Dermis microvascular lymphatic vessel endothelial cell (primary cell): Measurements from ENCODE around the gene SWSAP1. TPM values are rescaled to one million over a fixed set of nuclear protein-coding genes. Genes with fewer than 3 reads are reported as not detected.
"Not testable (repeated sequence)": the region's sequence is repeated elsewhere in the genome, so short reads cannot be mapped to it uniquely, and the experiment has no call there.

Source experiments
- DNase-seq, 2 donors: peaks; one replicate each; pipeline versions ENCODE4 v3.0.0 to v3.0.0-alpha.2; 2010; ENCODE audit warnings: low read depth in 2 of 2
- total RNA-seq: library from RNA; depleted of rRNA; stranded (reverse); fragments of >200 nt; gene quantifications from 2 replicates; pipeline ENCODE4 v1.2.1, GENCODE V29; 2014

The SWSAP1 gene
- total RNA-seq, 1 donor from 2014 or later = 1.0 TPM

DNA sequence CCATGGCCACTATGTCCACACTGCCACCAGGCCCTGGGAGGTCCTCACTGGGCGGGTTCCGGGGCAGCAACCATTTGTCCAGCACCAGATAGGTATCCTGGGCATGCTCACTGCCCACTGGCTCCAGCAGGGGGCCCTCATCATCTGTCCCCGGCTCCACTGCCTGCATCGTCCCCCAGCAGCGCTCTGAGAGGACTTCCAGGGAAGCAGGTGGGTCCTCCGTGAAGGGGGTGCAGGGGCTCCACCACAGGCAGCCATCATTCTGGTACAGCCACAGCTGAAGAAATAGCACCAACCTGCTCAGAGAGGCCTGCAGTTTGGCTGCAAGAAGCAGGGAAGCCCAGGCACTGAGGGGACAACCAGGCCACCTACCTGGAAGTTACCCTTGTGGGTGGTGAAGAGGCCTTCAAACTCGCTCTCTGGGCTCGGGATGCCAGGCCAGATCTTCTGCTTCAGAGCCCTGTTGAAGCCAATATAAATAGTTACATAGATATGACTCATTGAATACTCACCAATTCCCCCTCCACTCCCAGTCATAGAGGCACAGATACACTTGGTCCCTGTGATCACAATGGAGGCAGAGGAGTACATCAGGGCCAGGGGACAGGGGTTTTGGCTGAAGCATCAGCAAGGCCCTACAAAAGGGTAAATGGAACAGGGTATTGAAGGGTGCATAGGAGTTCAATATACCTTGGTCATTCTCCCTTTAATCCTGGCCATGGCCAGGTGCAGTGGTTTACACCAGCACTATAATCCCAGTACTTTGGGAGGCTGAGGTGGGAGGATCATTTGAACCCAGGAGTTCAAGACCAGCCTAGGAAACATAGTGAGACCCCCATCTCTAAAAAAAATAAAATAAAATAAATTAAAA is 4.1 kb downstream of the SWSAP1 start:
- peak in 1 of 2 donors; percentile 63 for DNase-seq

GRCh38 chr19:11379269-11379845 is 4.9 kb downstream of the SWSAP1 start:
- DNase-seq = not testable (repeated sequence)

DNA sequence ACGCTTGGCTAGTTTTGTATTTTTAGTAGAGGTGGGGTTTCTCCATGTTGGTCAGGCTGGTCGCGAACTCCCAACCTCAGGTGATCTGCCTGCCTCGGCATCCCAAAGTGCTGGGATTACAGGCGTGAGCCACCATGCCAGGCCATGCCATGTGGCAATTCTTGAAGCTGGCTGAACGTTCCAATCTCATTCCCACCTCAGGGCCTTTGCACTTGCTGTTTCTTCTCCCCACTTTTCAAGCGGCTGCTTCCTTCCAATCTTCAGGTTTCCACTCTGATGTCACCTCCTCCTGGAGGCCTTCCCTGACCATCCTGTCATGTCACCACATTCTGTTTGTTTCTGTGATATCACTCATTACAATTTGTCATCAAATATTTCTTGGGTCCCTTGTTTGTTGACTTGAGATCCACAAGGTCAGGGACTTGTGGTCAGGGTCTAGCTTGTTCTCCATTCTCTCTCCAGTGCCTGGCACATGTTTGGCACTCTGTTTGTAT is 5.4 kb downstream of the SWSAP1 start:
- no peak for DNase-seq

- DNase-seq = peak; percentile 87 to 96
Observed at GRCh38 chr19:11380653-11381537, 6.4 kb downstream of the SWSAP1 start.

GRCh38 chr19:11382898-11383705 is 8.6 kb downstream of the SWSAP1 start:
- DNase-seq = peak in 1 of 2 donors; percentile 42

GRCh38 chr19:11383706-11384048 is 9.2 kb downstream of the SWSAP1 start:
- DNase-seq = no peak

DNA sequence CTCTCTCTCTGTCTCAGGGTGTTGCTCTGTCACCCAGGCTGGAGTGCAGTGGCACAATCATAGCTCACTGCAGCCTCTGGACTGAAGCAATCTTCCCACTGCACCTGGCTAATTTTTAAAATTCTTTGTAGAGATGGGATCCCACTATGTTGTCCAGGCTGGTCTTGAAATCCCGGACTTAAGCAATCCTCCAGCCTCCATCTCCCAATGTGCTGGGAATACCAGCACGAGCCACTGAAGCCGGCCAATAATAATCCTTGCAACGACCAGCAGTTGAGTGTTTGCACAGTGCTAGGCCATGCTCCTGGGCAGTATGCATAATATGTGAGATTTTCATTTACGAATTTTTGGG is 10.3 kb downstream of the SWSAP1 start:
- DNase-seq = no peak

DNA sequence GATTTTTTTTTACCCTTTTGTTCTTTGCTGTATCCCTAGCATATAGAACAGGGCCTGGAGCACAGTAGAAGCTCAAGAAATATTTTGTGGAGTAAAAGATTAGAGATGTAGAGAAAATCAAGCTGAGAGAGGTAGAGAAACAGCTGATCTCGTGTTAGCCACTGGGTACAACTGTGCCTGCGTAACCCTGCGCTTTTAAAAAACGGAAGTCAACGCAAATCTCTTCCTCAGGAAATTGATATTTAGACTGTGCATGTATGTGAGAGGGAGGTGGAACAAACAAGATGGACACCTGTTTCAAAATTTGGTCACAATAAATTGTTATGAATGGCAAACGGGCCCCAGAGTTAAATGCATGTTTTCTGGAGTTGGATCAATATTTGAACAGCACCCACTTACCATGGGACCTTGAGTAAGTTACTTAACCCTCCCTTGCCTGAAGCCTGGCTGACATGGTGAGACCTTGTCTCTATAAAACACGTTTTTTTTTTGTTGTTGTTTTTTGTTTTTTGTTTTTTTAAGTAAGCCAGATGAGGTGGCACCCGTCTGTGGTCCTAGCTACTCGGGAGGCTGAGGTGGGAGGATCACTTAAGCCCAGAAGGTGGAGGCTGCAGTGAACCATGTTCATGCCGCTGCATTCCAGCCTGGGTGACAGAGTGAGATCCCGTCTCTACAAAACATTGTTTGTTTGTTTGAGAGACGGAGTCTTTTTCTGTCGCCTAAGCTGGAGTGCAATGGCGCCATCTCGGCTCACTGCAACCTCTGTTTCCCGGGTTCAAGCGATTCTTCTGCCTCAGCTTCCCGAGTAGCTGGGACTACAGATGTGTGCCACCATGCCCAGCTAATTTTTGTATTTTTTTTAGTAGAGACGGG is 12.9 kb downstream of the SWSAP1 start:
- DNase-seq = no peak

DNA sequence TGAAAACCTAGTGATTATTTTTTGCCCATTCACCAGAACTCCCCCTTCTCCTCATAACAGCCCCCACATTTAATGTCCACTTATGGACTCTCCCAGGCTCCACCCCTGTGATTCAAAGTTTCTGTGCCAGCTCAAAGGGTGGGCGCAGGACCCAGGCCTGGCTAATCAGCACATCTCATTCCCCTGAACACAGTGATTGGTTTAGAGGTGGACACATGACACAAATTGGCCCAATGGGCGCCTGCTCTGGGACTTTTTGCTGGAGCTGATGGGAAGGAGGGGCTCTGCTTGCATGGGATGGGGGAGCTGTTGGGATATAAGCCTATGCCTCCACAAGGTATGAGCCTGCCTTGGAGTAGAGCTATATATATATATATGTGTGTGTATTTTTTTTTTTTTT is 15.9 kb downstream of the SWSAP1 start:
- no peak for DNase-seq

- no peak for DNase-seq
Observed at GRCh38 chr19:11390933-11391680, 16.6 kb downstream of the SWSAP1 start.

GRCh38 chr19:11397089-11397610 is 22.7 kb downstream of the SWSAP1 start:
- DNase-seq = no peak

DNA sequence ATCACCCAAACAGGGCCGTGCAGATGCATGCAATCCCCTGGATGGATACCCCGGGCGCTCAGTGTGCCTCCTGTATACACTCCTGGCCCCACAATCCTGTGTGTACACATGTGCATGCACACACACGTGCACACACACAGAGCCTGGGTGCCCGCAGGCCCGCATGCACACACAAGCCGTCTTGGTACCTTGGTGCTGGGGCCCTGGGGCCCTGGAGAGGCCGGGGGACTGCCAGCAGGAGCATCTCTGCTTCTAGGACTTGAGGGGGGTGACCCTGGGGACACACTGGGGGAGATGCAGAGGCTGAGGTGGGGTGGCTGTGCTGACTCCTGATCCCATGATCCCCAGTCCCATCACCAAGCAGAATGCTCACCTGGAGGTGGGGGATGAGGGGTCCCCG is 25.2 kb downstream of the SWSAP1 start:
- DNase-seq = no peak

- no peak for DNase-seq
Observed at GRCh38 chr19:11400798-11401197, 26.3 kb downstream of the SWSAP1 start.

GRCh38 chr19:11401808-11402543 is 27.5 kb downstream of the SWSAP1 start:
- no peak for DNase-seq

- no peak for DNase-seq
Observed at GRCh38 chr19:11404588-11405222, 30.2 kb downstream of the SWSAP1 start.

DNA sequence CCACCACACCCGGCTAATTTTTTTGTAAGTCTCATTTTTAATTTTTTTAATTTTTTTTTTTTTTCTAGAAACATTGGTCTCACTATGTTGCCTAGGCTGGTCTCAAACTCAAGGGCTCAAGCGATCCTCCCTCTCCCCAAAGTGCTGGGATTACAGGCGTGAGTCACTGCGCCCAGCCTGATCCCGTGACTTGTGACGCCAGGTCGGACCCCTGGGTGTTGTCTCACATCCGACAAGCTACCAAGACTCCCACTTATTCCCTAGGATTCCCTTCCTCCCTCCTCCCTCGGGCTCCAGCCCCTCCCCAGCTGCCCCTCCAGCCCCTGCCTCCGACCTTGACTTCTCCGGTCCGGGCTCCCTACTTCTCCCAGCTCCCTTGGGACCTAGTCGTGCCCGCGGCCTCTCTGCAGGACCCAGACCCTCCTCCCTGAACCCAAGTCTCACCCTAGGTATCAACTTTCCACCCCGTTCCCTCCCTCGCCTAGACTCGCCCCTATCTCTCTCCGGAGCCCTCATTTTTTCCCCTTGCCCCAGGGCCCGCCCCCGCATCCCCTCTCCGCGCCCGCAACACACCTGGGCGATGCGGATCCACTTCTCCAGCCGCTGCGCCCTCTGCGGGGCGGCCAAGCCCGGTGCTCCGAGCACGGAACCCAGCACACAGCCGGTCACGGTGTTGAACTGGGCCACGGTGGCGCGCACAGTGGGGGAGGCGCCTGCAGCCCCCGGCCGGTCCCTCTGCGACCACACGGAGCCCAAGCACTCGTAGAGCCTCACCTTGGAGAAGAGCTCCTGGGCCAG is 31.6 kb downstream of the SWSAP1 start:
- DNase-seq = no peak

GRCh38 chr19:11406703-11407236 is 32.3 kb downstream of the SWSAP1 start:
- not testable (repeated sequence) for DNase-seq
